HG03196 (cell line): ENCODE data around the gene ELP4.

Experiments
- ATAC-seq: cut with Tn5 transposase; IDR thresholded peaks from one replicate; pipeline ENCODE4 v1.9.1; 2021; ENCODE audit not compliant: unreplicated experiment

ELP4 gene

GRCh38 chr11:31798554-31799434 is 289.2 kb downstream of the ELP4 start:
- ATAC-seq, result no peak

DNA sequence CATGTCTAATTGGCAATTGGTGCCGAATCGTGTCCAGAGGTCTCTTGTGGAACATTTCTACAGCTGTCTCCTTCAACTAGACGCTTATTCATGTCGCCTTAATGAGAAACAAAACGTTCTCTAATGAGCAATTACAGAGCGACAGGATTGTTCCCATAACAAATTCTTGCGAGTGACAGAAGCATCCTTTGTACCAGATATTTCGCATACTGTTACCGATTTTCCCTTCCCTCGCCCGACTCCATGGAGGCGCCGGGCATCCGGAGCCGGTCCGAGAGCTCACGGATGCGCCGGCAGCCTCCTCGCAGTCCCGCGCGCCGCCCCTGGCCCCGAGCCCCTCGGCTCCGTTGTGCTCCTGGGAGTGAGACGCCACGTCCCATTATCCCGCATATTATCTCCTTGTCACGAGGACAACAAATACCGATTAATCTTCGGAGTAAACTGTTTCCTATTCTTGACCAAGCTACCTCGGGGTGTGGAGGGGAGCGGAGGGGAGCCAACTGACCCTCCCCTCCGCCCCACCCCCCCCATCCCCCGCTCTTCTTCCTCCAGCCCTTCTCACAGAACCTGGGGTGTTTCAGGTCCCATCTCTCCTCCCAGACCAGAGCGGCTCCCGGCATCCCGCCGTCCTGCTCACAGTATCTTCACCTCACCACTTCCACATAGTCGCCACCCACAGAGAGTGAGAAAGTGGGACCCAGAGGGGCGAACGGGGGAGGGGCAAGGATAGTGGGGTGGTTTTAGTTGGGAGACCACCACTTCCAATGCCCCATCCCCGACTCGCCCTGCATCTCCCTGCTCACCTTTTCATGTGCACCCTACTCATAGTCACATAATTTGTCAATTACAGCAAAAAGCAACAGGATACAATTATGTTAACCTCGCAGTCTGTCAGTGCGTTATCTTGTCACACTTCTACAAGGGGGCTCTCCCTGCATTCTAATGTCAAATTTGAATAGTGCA is 290.1 kb downstream of the ELP4 start:
- ATAC-seq, result no peak

GRCh38 chr11:31800398-31801265 is 291.1 kb downstream of the ELP4 start:
- no peak for ATAC-seq

GRCh38 chr11:31801298-31801702 is 291.7 kb downstream of the ELP4 start:
- ATAC-seq, result no peak

DNA sequence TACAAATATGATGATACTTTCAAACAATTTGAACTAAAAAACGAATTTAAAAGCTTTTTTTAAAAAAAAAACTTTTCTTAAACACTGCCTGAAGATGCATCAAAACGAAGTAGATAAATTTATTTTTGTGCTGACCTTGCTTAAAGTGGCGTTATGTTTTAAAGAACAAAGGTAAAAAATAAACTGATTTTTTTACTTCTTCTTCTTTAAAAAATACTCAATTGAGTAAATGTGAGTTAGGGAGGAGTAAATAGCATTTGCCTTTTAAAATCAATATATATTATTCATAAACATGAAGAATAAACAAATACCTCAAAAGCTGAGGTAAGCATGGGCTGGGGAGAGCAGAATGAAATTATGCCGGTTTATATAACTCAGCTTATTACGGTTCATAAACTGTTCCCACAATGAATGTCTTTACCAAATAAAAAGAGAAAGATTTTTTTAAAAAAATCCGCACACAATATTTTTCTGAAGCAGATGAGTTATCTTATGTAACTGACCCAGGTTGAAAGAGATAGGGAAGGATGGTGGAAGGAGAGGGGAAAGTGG is 292.5 kb downstream of the ELP4 start:
- no peak for ATAC-seq

GRCh38 chr11:31802609-31802989 is 293.0 kb downstream of the ELP4 start:
- no peak for ATAC-seq

DNA sequence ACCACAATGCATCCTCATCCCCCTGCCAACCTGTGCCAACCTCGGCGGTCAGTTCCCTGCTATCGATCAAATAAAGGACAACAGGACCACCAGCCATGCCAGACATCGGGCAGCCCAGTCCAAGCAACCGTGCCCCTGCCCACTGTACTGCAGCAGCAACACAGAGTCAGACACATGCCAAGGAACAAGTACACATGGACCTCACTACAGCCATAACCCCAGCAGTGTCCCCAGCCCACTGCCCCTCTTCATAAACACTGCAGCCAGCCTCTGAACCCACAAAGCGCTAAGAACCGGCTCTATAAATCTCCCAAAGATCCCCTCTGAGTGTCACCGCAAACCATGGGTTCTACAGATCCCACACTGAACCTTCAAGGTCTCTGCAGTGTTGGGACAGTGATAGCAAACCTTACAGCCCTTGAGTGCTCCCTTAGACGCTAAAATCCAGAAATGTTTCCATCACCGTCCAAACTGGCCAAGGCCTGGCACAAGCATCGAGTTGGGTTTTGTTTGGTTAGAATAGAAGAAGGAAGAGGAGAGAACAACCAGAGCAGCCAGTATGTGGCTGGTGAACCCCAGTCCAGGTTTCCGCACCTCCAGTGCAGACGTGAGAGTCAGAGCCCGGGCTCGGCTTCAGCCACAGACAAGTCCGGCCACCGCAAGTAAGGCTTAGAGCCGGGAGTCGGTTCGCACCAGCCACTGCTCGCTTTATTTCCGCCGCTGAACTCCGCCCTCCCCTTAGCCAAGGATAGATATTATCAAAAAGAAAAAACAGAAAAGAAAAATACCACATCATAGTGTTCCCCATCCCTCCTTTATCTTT is 293.6 kb downstream of the ELP4 start:
- no peak for ATAC-seq

- no peak for ATAC-seq
Observed at GRCh38 chr11:31803813-31804311, 294.3 kb downstream of the ELP4 start.

- ATAC-seq, result no peak
Observed at GRCh38 chr11:31804312-31805036, 294.9 kb downstream of the ELP4 start.

DNA sequence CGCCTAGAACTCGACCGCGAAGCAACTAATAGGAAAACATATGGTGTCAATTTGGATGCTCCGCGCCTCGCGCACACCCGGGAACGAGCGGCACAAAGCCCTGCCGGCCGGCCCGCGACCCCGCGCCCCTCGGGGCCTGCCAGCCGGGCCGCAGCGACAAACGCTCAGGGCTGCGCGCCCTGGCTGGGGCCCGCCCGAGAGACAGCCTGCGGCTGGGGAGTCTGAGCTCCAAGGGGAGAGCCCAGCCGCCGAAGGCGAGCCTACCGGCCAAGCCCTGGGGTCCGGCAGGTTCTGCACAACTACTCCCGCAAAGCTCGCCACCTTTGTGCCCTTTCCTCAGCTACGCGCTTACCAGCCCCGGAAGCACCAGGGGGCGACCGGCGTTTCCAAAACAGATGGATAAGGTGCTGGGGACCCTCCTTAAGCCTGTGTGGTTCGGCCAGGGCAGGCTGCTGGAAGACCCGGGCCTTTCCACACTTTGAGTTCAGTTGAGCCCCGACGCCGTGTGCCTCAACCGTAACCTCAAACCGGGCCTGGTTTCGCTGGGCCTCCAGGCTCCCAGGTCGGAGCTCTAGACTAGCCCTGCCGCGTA is 295.6 kb downstream of the ELP4 start:
- ATAC-seq, result no peak

- ATAC-seq, result no peak
Observed at GRCh38 chr11:31805629-31806185, 296.1 kb downstream of the ELP4 start.

DNA sequence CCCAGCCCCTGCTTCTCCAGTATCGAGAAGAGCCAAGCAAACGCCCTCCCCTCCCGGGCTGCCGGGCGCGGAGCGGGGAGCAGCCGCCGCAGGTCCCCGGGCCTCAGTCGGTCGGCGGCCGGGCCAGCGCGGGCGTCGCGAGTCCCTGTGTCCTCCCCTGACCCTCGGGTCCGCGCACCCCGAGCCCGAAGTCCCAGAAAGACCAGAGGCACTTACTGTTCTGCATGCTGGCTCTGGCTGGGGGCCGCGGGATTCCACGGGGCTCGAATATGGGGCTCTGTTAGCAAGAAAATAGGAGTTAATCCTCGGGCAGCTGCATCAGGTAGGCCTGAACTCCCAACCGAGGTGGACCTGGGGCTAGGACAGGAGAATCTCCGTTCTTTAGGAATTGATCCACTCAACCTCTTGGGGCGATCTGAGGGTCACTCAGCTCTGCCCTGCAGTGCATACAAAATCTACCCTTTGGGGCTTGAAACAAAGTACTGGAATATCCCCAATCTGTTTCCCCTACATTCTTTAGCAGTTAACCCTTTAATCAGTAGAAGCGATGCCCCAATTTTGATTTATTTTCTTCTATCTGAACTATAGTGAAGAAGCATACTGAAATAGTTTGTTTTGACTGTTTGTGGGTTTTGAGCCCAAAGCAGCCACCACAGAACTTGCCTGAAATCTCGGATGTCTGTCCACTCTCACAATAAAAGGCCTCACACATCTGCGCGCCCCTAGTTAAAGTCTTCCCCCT is 296.8 kb downstream of the ELP4 start:
- no peak for ATAC-seq

DNA sequence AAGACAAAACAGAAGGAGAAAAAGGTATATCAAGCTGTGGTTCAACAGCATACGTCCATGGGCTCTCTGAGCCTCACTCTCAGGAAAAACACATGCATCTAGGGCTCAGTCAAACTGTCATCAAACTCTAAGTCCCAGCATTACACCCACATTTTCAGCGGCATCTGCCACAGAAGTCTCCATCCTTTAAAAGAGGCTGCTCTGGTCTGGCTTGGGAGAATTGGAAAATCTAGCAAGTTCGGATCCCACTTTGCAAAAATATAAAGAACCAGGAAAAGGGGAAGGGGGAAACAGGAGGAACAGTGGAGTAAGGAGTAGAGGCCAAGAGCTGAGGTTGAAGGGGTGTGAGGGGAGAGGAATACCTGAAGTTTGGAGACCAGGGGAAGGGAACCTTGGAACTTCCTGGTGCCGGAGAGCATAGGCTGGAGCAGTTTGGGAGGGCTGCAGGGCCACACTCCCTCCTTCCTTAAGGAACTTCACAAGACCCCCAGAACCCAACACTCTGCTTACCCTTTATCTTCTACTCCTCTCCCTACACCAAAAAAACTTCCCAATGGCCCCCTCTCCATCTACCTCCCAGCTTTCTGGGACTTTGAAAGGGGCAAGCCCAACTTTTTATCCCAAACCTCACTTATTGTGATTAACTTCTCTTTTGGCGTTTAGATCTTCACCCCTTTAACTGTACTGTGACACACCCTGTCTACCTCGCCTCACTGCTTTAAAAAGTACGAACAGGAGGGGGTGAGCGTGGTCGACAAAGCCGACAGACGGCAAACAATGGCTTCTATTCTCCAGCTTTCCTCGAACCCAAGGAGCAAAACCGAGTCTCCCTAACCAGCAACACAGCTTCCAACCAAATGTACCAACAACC is 297.6 kb downstream of the ELP4 start:
- no peak for ATAC-seq

DNA sequence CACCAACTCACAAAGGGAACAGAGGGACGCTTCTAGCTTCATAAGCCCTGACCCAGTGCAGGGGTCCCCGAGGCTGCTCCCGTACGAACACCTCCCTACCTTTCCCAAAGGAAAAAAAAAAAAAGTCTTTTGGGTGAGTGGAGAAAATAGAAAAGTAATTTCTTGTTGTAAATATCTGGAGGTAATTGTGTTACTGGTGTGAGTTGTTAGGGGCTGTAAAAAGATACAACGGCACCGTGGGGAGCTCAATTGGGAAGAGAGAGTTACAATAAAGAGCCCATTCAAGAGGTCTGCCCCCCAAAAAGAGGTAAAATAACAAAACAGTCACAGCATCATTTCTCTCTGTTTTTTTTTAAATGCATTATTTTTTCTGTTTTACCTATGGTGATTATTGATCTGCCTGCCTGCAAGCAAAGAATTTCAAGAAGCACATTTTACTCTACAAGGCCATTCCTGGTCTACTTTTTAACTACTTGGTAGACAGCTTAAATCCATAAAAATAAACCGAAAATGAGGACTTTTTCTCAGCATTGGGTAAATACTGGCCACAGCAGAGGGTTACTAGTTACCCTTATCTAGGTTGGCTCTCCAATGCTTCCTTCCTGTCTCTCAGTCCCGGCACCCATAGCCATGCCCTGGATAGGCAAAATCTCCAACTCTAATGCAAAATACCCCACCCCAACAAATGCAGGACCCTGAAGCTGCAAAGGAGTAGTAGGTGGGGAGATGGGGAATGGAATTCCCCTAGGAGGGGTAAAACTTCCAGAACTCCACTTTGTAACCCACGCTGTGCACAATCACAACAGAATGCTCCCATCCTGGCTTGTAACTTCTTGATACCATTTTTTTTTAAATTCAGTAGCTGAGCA is 298.5 kb downstream of the ELP4 start:
- no peak for ATAC-seq

DNA sequence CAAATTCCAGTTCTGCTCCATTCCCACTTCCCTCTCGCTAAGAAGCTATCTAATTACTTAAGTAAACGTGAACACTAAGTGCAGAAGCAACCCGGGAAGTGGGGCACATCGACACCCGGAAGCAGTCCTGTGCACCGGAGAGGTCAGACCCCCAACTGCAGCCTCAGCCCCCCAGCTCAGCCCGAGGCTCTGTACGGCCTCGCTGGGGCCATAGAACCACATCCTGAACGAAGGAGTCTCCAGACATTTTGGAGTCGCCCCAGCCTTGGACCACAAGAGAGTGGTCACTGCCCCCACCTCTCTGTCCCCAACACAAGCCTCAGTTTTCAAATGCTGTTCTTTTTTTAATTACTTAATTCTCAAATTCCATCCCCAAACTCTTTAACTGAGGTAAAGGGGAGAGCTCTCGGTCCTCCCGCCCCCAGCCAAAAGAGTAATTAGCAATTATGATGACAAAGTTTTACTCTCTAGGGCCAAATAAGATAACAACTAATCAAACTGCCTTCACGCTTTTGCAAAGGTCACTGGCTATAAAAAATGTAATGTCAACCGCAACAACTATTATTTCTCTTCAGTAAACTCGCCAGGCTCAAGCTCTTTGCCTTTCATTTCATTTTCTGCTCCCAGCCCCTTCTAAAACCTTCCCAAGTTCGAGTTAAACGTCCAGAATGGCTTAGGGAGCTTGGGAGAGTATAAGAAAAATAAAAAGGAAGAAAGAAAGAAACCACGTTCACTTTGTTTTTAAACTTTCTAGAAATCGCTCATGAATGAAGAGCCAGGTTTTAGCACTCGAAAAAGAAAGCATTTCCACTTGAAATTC is 299.4 kb downstream of the ELP4 start:
- ATAC-seq, result no peak
